Spleen (tissue), 11 donors: ENCODE results near the gene FADS1. TPM values are rescaled to one million over a fixed set of nuclear protein-coding genes. Genes with fewer than 3 reads are reported as not detected.

Experiments used
- DNase-seq: peaks from one replicate; pipeline ENCODE4 v3.0.0-alpha.2; 2020
- H3K27ac ChIP-seq, 8 donors: fragments of 200-600 bp; sonication (generic) in 7 of 8; 1 replicate in 4 of 8; 2 replicates in 4 of 8; pipeline versions ENCODE4 v1.5.0 to v1.8.0; 2016 to 2021; ENCODE audit warnings: inconsistent platforms in 4 of 8, mild to moderate bottlenecking in 4 of 8, moderate library complexity in 1 of 8
- H3K27me3 ChIP-seq, 7 donors: fragments of 200-600 bp; sonication (generic) in 6 of 7; replicated peaks in 1 of 7; 1 replicate in 4 of 7; 2 replicates in 3 of 7; pipeline versions ENCODE4 v1.5.0 to v1.8.0; 2016 to 2021; ENCODE audit warnings: inconsistent platforms in 3 of 7, mild to moderate bottlenecking in 1 of 7
- H3K36me3 ChIP-seq, 6 donors: fragments of 200-600 bp; sonication (generic) in 5 of 6; 1 replicate in 4 of 6; 2 replicates in 2 of 6; pipeline versions ENCODE4 v1.5.0 to v1.8.0; 2016 to 2021; ENCODE audit warnings: inconsistent platforms in 2 of 6
- H3K4me1 ChIP-seq, 6 donors: fragments of 200-600 bp; sonication (generic) in 5 of 6; 1 replicate in 3 of 6; 2 replicates in 3 of 6; pipeline versions ENCODE4 v1.5.0 to v1.8.0; 2016 to 2021; ENCODE audit warnings: inconsistent platforms in 3 of 6
- H3K4me3 ChIP-seq, 8 donors: fragments of 200-600 bp; sonication (generic) in 7 of 8; 1 replicate in 4 of 8; 2 replicates in 4 of 8; pipeline versions ENCODE4 v1.5.0 to v1.8.0; 2016 to 2021; ENCODE audit warnings: inconsistent platforms in 4 of 8, mild to moderate bottlenecking in 4 of 8, moderate library complexity in 2 of 8
- H3K9me3 ChIP-seq, 8 donors: fragments of 200-600 bp; sonication (generic) in 7 of 8; 1 replicate in 4 of 8; 2 replicates in 4 of 8; pipeline versions ENCODE4 v1.5.0 to v1.8.0; 2016 to 2021; ENCODE audit warnings: inconsistent platforms in 4 of 8
- CTCF ChIP-seq, 11 experiments: fragments of 200-600 bp in 7 of 11; fragments of 450-650 bp in 4 of 11; sonication (generic) in 4 of 11; IDR thresholded peaks in 8 of 11; conservative IDR thresholded peaks in 3 of 11; 1 replicate in 7 of 11; 2 replicates in 4 of 11; pipeline versions ENCODE4 v1.4.0 to v1.8.0; 2016 to 2021; ENCODE audit warnings: antibody characterized with exemption in 11 of 11, inconsistent platforms in 4 of 11, mild to moderate bottlenecking in 1 of 11
- POLR2A ChIP-seq, 3 donors: fragments of 450-650 bp; IDR thresholded peaks; one replicate each; pipeline ENCODE4 v1.5.1; 2017; ENCODE audit warnings: antibody characterized with exemption in 3 of 3, mild to moderate bottlenecking in 1 of 3
- POLR2AphosphoS5 ChIP-seq, 3 donors: sonication (generic); formaldehyde crosslinking; IDR thresholded peaks; one replicate each; pipeline ENCODE4 v1.5.1; 2017; ENCODE audit warnings: antibody characterized with exemption in 3 of 3
- WGBS, 5 donors: extraction: QIAGEN DNeasy Blood & Tissue Kit in 3 of 5; methylation state at CpG; one replicate each; pipeline versions ENCODE4 v1.1.5 to v1.1.7; 2013 to 2018; 5-methylcytosine and 5-hydroxymethylcytosine counted together
- intact Hi-C: fragments of 100-400 bp; cut with DNase I; formaldehyde crosslinking; loops from one replicate; pipeline ENCODE4 v1.15.0; 2023; ENCODE audit warnings: low total_unique reads
- polyA plus RNA-seq, 3 donors: library from polyadenylated mRNA; stranded (reverse); fragments of 200-250 nt; gene quantifications; one replicate each; pipeline ENCODE4 v1.2.1, GENCODE V29; 2013
- total RNA-seq, 7 donors: library from RNA; depleted of rRNA in 3 of 7; stranded (reverse); fragments of >200 nt in 3 of 7; fragmentation: NEBNext Ultra II Directional in 4 of 7; extraction: Animal tissue kit (Norgen Biotek cat#: 25700) in 4 of 7; gene quantifications; one replicate each; pipeline versions ENCODE4 v1.1.0 to v1.2.1, GENCODE V29; 2016 to 2021
- donor health status: healthy with polysubstance abuse.
- donor health status: DM: no; HTN: no; CAD: no; lungs with moderate emphysema.
- donor health status: DM: no; HTN: no; CAD: no.
- donor health status: Bipolar disorder and iron deficiency.
- donor health status: healthy.
- donor health status: DM: no; HTN: no; CAD: no.
- donor health status: DM: yes; HTN: yes; CAD: no.

FADS1 gene
- total and polyA plus RNA-seq, 10 donors = 2.2 to 25.6 (median 10.4) TPM

GRCh38 chr11:61782299-61782698, 34.5 kb downstream of the FADS1 start:
- peaks cover 0 to 44% (median 32%) of the 10 kb centered on the region in 6 donors for H3K36me3 ChIP-seq
- peaks cover 3 to 24% (median 7%) of the 10 kb centered on the region in 6 donors for H3K4me1 ChIP-seq
- H3K4me3 ChIP-seq = no peak overlapping the region
- intact Hi-C loops = no loop called here
- no peak for DNase-seq
- H3K27ac ChIP-seq = no peak overlapping the region
- no peaks in the 10 kb centered on the region for H3K9me3 ChIP-seq
- peaks cover 0 to 6% (median 0%) of the 10 kb centered on the region in 7 donors for H3K27me3 ChIP-seq
- TF ChIP-seq POLR2A (IDR thresholded peaks at IDR 0.05) = no peak
- no peak for TF ChIP-seq CTCF (IDR thresholded peaks at IDR 0.05 in 8 of 11, conservative IDR thresholded peaks at IDR 0.05 in 3 of 11)
- TF ChIP-seq POLR2AphosphoS5 (IDR thresholded peaks at IDR 0.05) = no peak
- 85 to 92% (median 91%) methylated on average over 3 of the region's 3 CpGs for WGBS, 5 donors

DNA sequence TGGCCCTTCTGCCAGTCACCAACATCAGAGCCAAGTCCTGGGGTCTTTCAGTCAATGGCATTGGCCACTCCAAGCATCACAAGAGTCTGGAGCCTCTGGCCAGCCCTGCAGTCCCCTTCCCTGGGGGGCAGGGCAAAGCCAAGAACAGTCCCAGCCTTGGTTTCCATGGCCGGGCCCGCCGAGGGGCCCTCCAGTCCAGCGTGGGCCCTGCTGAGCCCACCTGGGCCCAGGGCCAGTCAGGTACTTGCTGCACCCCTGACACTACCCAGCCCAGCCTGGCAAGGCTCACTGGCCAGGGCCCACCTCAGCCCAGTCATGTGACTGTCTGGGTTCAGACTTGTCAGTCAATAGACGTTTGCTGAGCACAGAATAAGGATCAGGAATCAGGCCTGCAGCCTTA, 35.2 kb downstream of the FADS1 start:
- H3K9me3 ChIP-seq = no peaks in the 10 kb centered on the region
- no peak overlapping the region for H3K4me3 ChIP-seq
- peaks cover 0 to 13% (median 0%) of the 10 kb centered on the region in 7 donors for H3K27me3 ChIP-seq
- intact Hi-C loops = no loop called here
- no peak for TF ChIP-seq POLR2A (IDR thresholded peaks at IDR 0.05)
- TF ChIP-seq CTCF (IDR thresholded peaks at IDR 0.05 in 8 of 11, conservative IDR thresholded peaks at IDR 0.05 in 3 of 11) = no peak
- peak in 1 of 3 donors; percentile 14 for TF ChIP-seq POLR2AphosphoS5 (IDR thresholded peaks at IDR 0.05)
- H3K36me3 ChIP-seq = peaks cover 0 to 37% (median 25%) of the 10 kb centered on the region in 6 donors
- 0 to 87% (median 84%) methylated on average over 1 to 5 of the region's 5 CpGs for WGBS, 5 donors
- DNase-seq = no peak
- no peak overlapping the region for H3K27ac ChIP-seq
- H3K4me1 ChIP-seq = peaks cover 8 to 26% (median 13%) of the 10 kb centered on the region in 6 donors

DNA sequence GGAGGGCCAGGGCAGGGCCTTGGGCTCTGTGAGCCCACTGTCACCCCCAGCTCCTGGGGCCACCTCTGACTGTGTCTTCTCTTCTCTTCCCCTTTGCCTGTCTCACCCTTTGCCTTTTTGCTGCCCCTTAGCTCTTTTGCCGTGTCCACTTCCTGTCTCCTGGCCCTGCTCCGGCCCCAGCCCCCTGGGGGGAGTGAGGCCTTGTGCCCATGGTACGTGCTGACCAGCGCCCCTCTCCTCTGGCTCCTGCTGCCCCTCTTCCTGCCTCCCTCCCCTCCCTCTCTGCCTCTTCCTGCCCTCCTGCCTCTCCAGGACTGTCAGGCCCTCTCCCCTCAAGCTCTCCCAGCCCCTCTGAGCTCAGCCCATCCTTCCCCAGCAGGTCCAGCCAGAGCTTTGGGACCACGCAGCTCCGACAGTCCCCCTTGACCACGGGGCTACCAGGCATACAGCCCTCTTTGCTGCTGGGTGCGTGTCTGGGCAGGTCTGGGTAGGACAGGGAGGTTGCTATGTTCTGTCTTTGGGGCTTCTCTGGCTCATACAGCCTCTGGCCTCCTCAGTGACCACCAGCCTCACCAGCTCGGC, 36.1 kb downstream of the FADS1 start:
- Histone ChIP-seq H3K27me3 (peaks cover 0 to 18% (median 0%) of the 10 kb centered on the region in 7 donors), H3K4me1 (peaks cover 8 to 26% (median 16%) of the 10 kb centered on the region in 6 donors), H3K4me3 (no peak overlapping the region), H3K27ac (no peak overlapping the region), H3K36me3 (peaks cover 0 to 28% (median 16%) of the 10 kb centered on the region in 6 donors), H3K9me3 (no peaks in the 10 kb centered on the region)
- TF ChIP-seq POLR2A (IDR thresholded peaks at IDR 0.05) (no peak), POLR2AphosphoS5 (IDR thresholded peaks at IDR 0.05) (no peak), CTCF (IDR thresholded peaks at IDR 0.05 in 8 of 11, conservative IDR thresholded peaks at IDR 0.05 in 3 of 11) (no peak)
- intact Hi-C loops = no loop called here
- 71 to 85% (median 77%) methylated on average over 9 of the region's 9 CpGs for WGBS, 5 donors
- peak; percentile 64 for DNase-seq

DNA sequence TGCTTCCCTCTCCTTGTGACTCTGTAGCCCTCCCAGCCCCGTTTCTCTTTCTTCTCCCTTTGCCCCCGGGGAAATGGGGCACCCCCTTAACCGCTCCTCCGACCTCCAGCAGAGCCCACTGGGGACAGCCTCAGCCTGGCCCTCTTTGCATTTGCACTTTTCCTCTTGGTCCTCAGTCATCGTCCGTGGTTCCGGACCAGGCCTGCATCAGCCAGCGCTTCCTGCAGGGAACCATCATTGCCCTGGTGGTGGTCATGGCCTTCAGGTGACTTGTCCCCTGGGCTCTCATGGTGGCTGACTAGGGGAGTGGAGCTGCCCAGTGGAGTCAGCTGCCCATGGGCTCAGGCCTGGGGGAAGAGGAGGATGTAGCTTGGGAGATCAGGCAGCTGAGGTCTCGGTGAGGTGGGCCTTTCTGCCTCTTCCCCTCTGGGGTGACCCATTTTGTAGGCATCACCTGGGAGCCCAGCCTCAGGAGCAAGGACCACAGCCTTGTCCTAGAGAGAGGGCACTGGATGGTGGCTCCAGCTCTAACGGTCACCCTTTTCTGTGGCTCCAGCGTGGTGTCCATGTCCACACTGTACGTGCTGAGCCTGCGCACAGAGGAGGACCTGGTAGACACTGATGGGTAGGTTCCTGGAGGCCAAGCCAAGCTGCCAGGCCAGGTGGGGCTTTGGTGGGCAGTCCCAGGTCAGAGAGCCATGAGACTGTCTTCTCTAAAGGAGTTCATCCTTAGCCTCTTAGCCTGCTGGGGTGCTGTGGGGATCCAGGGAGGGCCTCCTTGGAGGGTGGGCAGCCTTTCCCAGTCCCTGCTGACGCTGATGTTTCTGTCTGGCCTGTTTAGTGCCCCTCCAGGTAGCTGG, 36.9 kb downstream of the FADS1 start:
- intact Hi-C loops = no loop called here
- WGBS, 5 donors = 83 to 89% (median 87%) methylated on average over 10 to 14 of the region's 14 CpGs
- Histone ChIP-seq H3K36me3 (peaks cover 0 to 20% (median 9%) of the 10 kb centered on the region in 6 donors), H3K9me3 (no peaks in the 10 kb centered on the region), H3K4me3 (no peak overlapping the region), H3K4me1 (peaks cover 8 to 26% (median 16%) of the 10 kb centered on the region in 6 donors), H3K27ac (no peak overlapping the region), H3K27me3 (peaks cover 0 to 18% (median 0%) of the 10 kb centered on the region in 7 donors)
- no peak for TF ChIP-seq POLR2AphosphoS5 (IDR thresholded peaks at IDR 0.05)
- TF ChIP-seq POLR2A (IDR thresholded peaks at IDR 0.05) = no peak
- no peak for TF ChIP-seq CTCF (IDR thresholded peaks at IDR 0.05 in 8 of 11, conservative IDR thresholded peaks at IDR 0.05 in 3 of 11)
- DNase-seq = no peak
